B cell (primary cell): Measurements from ENCODE around the gene SPAAR. TPM values are rescaled to one million over a fixed set of nuclear protein-coding genes. Genes with fewer than 3 reads are reported as not detected.

ENCODE experiments used
- ATAC-seq: fragments of 200-7000 bp; cut with Tn5 transposase; one replicate; pipeline ENCODE4 v1.10.0; 2021; ENCODE audit warnings: low read depth, mild to moderate bottlenecking, moderate number of reproducible peaks, moderate library complexity
- CTCF ChIA-PET: fragments of 350-600 bp; sonication (Branson Sonifier 250); formaldehyde crosslinking; loops from one replicate; lab custom pipeline; 2021; ENCODE audit warnings: antibody characterized with exemption, inconsistent platforms; lab: Charles Lee
- POLR2A ChIA-PET: fragments of 350-600 bp; sonication (Branson Sonifier 250); formaldehyde crosslinking; loops from one replicate; lab custom pipeline; 2021; ENCODE audit warnings: antibody characterized with exemption; lab: Charles Lee
- DNase-seq: peaks from one replicate; pipeline ENCODE4 v3.0.0; 2013
- H2AFZ ChIP-seq: 2 replicates; pipeline ENCODE4 v1.6.1; 2012; ENCODE audit warnings: mild to moderate bottlenecking, low read depth, low read length; ENCODE audit not compliant: insufficient read depth, poor library complexity, severe bottlenecking
- H3K27ac ChIP-seq, 2 donors: 1 replicate in 1 of 2; 2 replicates in 1 of 2; pipeline ENCODE4 v1.5.1; 2012 to 2013; ENCODE audit warnings: low read length in 2 of 2, mild to moderate bottlenecking in 2 of 2, moderate library complexity in 1 of 2
- H3K27me3 ChIP-seq, 4 experiments: fragments of 200-600 bp in 1 of 4; sonication (generic) in 1 of 4; replicated peaks in 1 of 4; 1 replicate in 2 of 4; 2 replicates in 2 of 4; pipeline versions ENCODE4 v1.6.1 to v1.7.0; 2013 to 2016; ENCODE audit warnings: low read length in 3 of 4, mild to moderate bottlenecking in 2 of 4, mixed read lengths in 1 of 4, moderate library complexity in 1 of 4; ENCODE audit not compliant: insufficient read depth in 4 of 4, control insufficient read depth in 3 of 4; ENCODE audit errors: control extremely low read depth in 1 of 4
- H3K36me3 ChIP-seq, 2 experiments: replicated peaks in 1 of 2; 1 replicate in 1 of 2; 2 replicates in 1 of 2; pipeline versions ENCODE4 v1.6.1 to v1.7.1; 2013; ENCODE audit warnings: low read length in 1 of 2; ENCODE audit not compliant: insufficient read depth in 2 of 2, control insufficient read depth in 1 of 2; ENCODE audit errors: control extremely low read depth in 1 of 2, extremely low read depth in 1 of 2
- H3K4me1 ChIP-seq, 2 donors: fragments of 200-600 bp in 1 of 2; sonication (generic) in 1 of 2; 1 replicate in 1 of 2; 2 replicates in 1 of 2; pipeline versions ENCODE4 v1.5.1 to v1.6.1; 2013 to 2017; ENCODE audit warnings: low read length in 2 of 2; ENCODE audit not compliant: control insufficient read depth in 2 of 2, insufficient read depth in 2 of 2
- H3K4me2 ChIP-seq: replicated peaks from 2 replicates; pipeline ENCODE3; 2012; ENCODE audit warnings: mild to moderate bottlenecking, low read depth, low read length; ENCODE audit not compliant: poor library complexity, severe bottlenecking
- H3K4me3 ChIP-seq, 5 experiments: fragments of 200-600 bp in 1 of 5; sonication (generic) in 1 of 5; 1 replicate in 3 of 5; 2 replicates in 2 of 5; pipeline versions ENCODE4 v1.5.1 to v1.7.0; 2011 to 2016; ENCODE audit warnings: low read length in 4 of 5, mild to moderate bottlenecking in 4 of 5, low read depth in 2 of 5, control low read depth in 1 of 5, moderate library complexity in 1 of 5; ENCODE audit not compliant: insufficient read depth in 1 of 5; ENCODE audit errors: control extremely low read depth in 1 of 5, extremely low read depth in 1 of 5
- H3K79me2 ChIP-seq: fragments of 200-600 bp; sonication (generic); one replicate; pipeline ENCODE4 v1.6.0; 2016; ENCODE audit warnings: low read length; ENCODE audit not compliant: control insufficient read depth, insufficient read depth
- H3K9ac ChIP-seq: fragments of 200-600 bp; sonication (generic); 2 replicates; pipeline ENCODE4 v1.6.1; 2017; ENCODE audit warnings: mild to moderate bottlenecking, low read length, moderate library complexity
- H3K9me3 ChIP-seq, 3 donors: one replicate each; pipeline versions ENCODE4 v1.6.1 to v1.7.1; 2013; ENCODE audit warnings: low read length in 2 of 3; ENCODE audit not compliant: control insufficient read depth in 2 of 3, insufficient read depth in 1 of 3; ENCODE audit errors: control extremely low read depth in 1 of 3
- H4K20me1 ChIP-seq: 2 replicates; pipeline ENCODE4 v1.6.0; 2012; ENCODE audit warnings: mild to moderate bottlenecking, low read length; ENCODE audit not compliant: insufficient read depth, control insufficient read depth, poor library complexity, severe bottlenecking
- H3K27ac Mint-ChIP-seq: one replicate; pipeline ENCODE4 v1.8.0; 2021; ENCODE audit warnings: mixed read lengths
- H3K27me3 Mint-ChIP-seq: one replicate; pipeline ENCODE4 v1.8.0; 2021; ENCODE audit warnings: mixed read lengths
- H3K4me1 Mint-ChIP-seq: one replicate; pipeline ENCODE4 v1.8.0; 2021; ENCODE audit warnings: mixed read lengths
- H3K4me3 Mint-ChIP-seq: one replicate; pipeline ENCODE4 v1.8.0; 2021; ENCODE audit warnings: mixed read lengths
- H3K9me3 Mint-ChIP-seq: one replicate; pipeline ENCODE4 v1.8.0; 2022; ENCODE audit warnings: mixed read lengths; ENCODE audit not compliant: insufficient read depth
- EZH2 ChIP-seq: IDR thresholded peaks from 2 replicates; pipeline ENCODE4 v1.6.1; 2012; ENCODE audit warnings: borderline replicate concordance, low read depth, mild to moderate bottlenecking, moderate library complexity, low read length; ENCODE audit not compliant: insufficient read depth, poor library complexity, severe bottlenecking
- WGBS: methylation state at CpG from one replicate; pipeline ENCODE4 v1.1.5; 2013; ENCODE audit warnings: missing lambda C conversion rate; ENCODE audit not compliant: insufficient coverage; 5-methylcytosine and 5-hydroxymethylcytosine counted together
- intact Hi-C: fragments of 100-400 bp; cut with micrococcal nuclease; formaldehyde crosslinking; loops from one replicate; pipeline ENCODE4 v1.10.0; 2022
- polyA plus RNA-seq: library from polyadenylated mRNA; depleted of rRNA; stranded (reverse); fragments of >200 nt; gene quantifications from 2 replicates; pipeline ENCODE4 v1.2.3, GENCODE V29; 2012
- total RNA-seq, 2 donors: library from RNA; stranded (reverse); fragments of 120-200 nt in 1 of 2; gene quantifications; 1 replicate in 1 of 2; 2 replicates in 1 of 2; pipeline versions ENCODE4 v1.2.3 to v1.2.4, GENCODE V29; 2013 to 2022
- TF ChIP-seq, protein P1 (sequence below): fragments of 200-600 bp; IDR thresholded peaks from one replicate; pipeline ENCODE4 v1.8.0; 2022; ENCODE audit warnings: antibody characterized with exemption, mild to moderate bottlenecking

The SPAAR gene
- total and polyA plus RNA-seq, 2 donors (not counting 1 experiment from before 2014, with no cell fraction given) = not detected

DNA sequence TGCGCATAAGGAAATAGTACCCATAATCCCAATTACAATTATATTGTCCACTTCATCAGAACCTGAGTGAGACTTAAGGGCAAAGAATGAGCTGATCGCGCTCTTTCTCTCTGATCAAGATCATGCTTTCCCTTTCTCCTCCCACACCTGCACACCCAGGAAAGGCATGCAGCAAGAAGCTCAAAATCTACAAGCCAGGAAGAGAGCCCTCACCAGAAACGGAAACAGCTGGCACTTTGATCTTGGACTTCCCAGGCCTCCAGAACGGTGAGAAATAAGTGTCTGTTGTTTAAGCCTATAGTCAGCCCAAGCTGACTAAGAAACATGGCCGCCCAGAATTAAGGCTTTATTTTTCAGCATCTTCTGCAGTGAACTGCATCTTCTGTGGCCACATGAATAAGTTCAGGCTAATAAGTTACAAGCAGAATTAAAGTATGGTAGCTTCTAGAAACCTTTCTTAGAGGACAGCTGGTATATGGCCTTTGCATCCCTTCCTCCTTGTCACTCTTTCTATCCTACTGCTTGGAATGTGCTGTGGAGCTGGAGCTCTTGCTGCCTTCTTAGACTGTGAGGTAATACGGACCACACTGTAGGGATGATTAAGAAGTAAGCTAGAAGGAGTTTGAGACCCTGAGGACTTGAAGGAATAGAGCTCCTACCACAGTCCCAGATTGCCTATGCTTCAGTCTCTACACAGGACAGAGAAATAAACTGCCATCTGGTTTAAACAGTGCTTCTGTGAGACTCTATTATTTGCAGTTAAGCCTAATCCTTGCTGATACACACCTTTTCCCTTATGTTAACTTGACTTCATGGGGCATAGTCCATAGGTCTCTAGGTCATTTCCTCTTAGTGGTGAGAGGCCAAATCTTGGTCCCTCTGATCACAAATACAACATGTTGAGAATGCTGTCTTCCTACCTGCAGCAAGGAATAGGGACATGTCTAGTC is 31.4 kb downstream of the SPAAR start:
- Histone ChIP-seq H3K27ac (no peak overlapping the region), H3K9me3 (peaks cover 0 to 4% (median 4%) of the 10 kb centered on the region in 3 donors), H3K4me2 (no peak overlapping the region), H3K36me3 (no peaks in the 10 kb centered on the region), H3K79me2 (no peaks in the 10 kb centered on the region), H3K27me3 (peaks cover 0 to 25% (median 6%) of the 10 kb centered on the region in 4 experiments), H3K9ac (no peak overlapping the region), H2AFZ (no peak overlapping the region), H3K4me3 (no peak overlapping the region), H4K20me1 (no peaks in the 10 kb centered on the region), H3K4me1 (peaks cover 13 to 16% of the 10 kb centered on the region in 2 donors)
- ATAC-seq (no peak), DNase-seq (no peak)
- intact Hi-C loops = no loop called here
- H3K4me3 Mint-ChIP-seq = no peak overlapping the region
- CTCF ChIA-PET = interaction anchor here (0.7 to 1.4 kb wide), 6 partner anchors 14 to 83 kb away, joined by 3 to 5 read pairs (median 4); no protein-coding TSS in a partner anchor
- POLR2A ChIA-PET = no interaction called here
- H3K9me3 Mint-ChIP-seq = no peaks in the 10 kb centered on the region
- peaks cover 18% of the 10 kb centered on the region for H3K4me1 Mint-ChIP-seq
- no peak overlapping the region for H3K27ac Mint-ChIP-seq
- peaks cover 28% of the 10 kb centered on the region for H3K27me3 Mint-ChIP-seq
- WGBS = 31% methylated on average over 2 of the region's 7 CpGs
- TF ChIP-seq, protein P1, sequence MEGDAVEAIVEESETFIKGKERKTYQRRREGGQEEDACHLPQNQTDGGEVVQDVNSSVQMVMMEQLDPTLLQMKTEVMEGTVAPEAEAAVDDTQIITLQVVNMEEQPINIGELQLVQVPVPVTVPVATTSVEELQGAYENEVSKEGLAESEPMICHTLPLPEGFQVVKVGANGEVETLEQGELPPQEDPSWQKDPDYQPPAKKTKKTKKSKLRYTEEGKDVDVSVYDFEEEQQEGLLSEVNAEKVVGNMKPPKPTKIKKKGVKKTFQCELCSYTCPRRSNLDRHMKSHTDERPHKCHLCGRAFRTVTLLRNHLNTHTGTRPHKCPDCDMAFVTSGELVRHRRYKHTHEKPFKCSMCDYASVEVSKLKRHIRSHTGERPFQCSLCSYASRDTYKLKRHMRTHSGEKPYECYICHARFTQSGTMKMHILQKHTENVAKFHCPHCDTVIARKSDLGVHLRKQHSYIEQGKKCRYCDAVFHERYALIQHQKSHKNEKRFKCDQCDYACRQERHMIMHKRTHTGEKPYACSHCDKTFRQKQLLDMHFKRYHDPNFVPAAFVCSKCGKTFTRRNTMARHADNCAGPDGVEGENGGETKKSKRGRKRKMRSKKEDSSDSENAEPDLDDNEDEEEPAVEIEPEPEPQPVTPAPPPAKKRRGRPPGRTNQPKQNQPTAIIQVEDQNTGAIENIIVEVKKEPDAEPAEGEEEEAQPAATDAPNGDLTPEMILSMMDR = no peak
- no peak for TF ChIP-seq EZH2

- H3K27ac Mint-ChIP-seq = no peak overlapping the region
- CTCF ChIA-PET = interaction anchor here (1.2 to 1.5 kb wide), 2 partner anchors 9 to 14 kb away, joined by 3 read pairs; no protein-coding TSS in a partner anchor
- intact Hi-C loops = no loop called here
Observed at GRCh38 chr9:35942286-35942685, 33.0 kb downstream of the SPAAR start.

More at GRCh38 chr9:35942286-35942685, 33.0 kb downstream of the SPAAR start:
- Histone ChIP-seq H3K4me2 (no peak overlapping the region), H2AFZ (no peak overlapping the region), H3K4me1 (peaks cover 11 to 12% of the 10 kb centered on the region in 2 donors), H3K9me3 (no peaks in the 10 kb centered on the region), H3K27ac (no peak overlapping the region), H3K9ac (no peak overlapping the region), H3K27me3 (peaks cover 0 to 26% (median 6%) of the 10 kb centered on the region in 4 experiments), H4K20me1 (no peaks in the 10 kb centered on the region), H3K4me3 (no peak overlapping the region), H3K36me3 (no peaks in the 10 kb centered on the region), H3K79me2 (no peaks in the 10 kb centered on the region)
- POLR2A ChIA-PET = no interaction called here
- Mint-ChIP-seq H3K9me3 (no peaks in the 10 kb centered on the region), H3K4me1 (peaks cover 13% of the 10 kb centered on the region), H3K27me3 (peaks cover 24% of the 10 kb centered on the region), H3K4me3 (no peak overlapping the region)
- DNase-seq (no peak), ATAC-seq (no peak)
- WGBS = 100% methylated on average over 2 of the region's 5 CpGs
- TF ChIP-seq EZH2 = no peak
- TF ChIP-seq, protein P1 = no peak
